ENCODE results near the gene ASB12.

DNA sequence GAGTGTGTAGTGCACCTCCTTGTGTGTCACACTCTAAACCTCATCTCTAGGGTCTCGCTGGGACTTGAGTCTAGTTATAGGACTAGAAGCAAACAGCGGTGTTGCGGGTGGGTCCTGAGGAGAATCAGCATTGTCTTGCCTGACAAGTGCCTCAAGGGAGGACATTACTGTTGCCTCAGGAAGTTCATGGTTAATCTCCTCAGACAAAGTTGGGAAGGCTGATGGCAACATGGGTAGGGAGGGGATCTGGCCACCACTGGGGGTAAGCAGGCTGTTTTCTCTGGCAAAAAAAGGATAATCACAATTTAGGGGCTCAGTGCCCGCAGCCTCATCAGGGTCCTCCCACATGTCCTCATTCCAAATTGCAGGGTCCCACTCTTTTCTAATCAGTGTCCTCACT lies 12.4 kb downstream of the ASB12 start:
- TF ChIP-seq, protein P1, sequence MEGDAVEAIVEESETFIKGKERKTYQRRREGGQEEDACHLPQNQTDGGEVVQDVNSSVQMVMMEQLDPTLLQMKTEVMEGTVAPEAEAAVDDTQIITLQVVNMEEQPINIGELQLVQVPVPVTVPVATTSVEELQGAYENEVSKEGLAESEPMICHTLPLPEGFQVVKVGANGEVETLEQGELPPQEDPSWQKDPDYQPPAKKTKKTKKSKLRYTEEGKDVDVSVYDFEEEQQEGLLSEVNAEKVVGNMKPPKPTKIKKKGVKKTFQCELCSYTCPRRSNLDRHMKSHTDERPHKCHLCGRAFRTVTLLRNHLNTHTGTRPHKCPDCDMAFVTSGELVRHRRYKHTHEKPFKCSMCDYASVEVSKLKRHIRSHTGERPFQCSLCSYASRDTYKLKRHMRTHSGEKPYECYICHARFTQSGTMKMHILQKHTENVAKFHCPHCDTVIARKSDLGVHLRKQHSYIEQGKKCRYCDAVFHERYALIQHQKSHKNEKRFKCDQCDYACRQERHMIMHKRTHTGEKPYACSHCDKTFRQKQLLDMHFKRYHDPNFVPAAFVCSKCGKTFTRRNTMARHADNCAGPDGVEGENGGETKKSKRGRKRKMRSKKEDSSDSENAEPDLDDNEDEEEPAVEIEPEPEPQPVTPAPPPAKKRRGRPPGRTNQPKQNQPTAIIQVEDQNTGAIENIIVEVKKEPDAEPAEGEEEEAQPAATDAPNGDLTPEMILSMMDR (IDR thresholded peaks at IDR 0.05), result no peak
- TF ChIP-seq POLR2A (IDR thresholded peaks at IDR 0.05), result no peak

Data from adrenal gland (tissue), 5 donors.